HG03280 (cell line): Measurements from ENCODE around the gene THEMIS2.
A peak's percentile ranks its signal among the peaks of the same experiment; 100 is the strongest.
"Not testable (repeated sequence)": the region's sequence is repeated elsewhere in the genome, so short reads cannot be mapped to it uniquely, and the experiment has no call there.

Experiments
- ATAC-seq: cut with Tn5 transposase; IDR thresholded peaks from one replicate; pipeline ENCODE4 v1.9.1; 2021; ENCODE audit warnings: mild to moderate bottlenecking, moderate library complexity; ENCODE audit not compliant: unreplicated experiment

The THEMIS2 gene

GRCh38 chr1:27862671-27863537 is 9.4 kb upstream of the THEMIS2 start:
- no peak for ATAC-seq

DNA sequence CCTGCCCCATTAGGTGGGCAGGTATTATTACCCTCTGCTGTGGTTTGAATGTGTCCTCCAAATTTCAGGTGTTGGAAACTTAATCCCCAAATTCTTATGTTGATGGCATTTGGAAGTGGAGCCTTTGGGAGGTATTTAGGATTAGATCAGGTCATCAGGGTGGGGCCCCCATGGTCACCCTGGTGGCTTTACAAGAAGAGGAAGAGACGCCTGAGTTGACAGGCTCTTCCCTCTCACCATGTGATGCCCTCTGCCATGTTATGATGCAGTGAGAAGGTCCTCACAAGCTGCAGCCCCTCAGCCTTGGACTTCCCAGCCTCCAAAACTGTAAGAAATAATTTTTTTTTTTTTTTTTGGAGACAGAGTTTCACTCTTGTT is 8.8 kb upstream of the THEMIS2 start:
- ATAC-seq: no peak

DNA sequence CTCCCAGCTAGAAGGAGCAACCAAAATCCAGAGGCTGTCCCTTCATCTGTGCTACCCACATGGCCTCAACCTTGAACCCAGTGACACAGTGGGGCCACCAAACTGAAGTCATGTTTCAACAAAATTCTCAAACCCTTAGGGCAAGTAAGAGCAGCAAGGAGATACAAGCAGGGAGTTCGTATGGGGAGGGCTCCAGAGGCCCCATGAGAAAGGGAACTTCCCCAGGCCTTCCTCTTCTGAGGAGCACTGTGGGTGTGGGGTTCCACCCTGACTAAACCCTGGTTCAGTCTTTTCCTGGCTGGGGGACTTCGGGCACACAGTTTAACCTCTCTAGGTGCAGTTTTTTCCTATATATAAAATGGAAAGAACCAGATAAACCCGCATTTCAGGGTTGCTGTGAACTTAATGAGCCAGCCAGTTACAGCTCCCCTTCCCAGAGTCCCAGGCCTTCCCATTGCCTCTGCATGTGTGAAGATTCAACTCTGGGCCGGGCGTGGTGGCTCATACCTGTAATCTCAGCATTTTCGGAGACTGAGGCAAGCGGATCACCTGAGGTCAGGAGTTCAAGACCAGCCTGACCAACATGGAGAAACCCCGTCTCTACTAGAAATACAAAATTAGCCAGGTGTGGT is 8.0 kb upstream of the THEMIS2 start:
- no peak for ATAC-seq

GRCh38 chr1:27865821-27866220 is 6.5 kb upstream of the THEMIS2 start:
- ATAC-seq: no peak

GRCh38 chr1:27868556-27868931 is 3.8 kb upstream of the THEMIS2 start:
- ATAC-seq: no peak

- no peak for ATAC-seq
These were observed 3.2 kb upstream of the THEMIS2 start for GRCh38 chr1:27868932-27869718.

GRCh38 chr1:27869719-27870085 is 2.6 kb upstream of the THEMIS2 start:
- ATAC-seq: no peak

DNA sequence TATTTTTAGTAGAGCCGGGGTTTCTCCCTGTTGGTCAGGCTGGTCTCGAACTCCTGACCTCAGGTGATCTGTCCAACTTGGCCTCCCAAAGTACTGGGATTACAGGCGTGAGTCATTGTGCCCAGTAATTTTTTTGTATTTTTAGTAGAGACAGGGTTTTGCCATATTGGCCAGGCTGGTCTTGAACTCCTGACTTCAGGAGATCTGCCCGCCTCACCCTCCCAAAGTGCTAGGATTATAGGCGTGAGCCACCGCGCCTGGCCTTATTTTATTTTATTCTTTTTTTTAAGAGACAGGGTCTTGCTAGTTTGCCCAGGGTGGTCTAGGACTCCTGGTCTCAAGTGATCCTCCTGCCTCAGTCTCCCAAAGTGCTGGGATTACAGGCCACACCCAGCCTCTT is 1.3 kb upstream of the THEMIS2 start:
- not testable (repeated sequence) for ATAC-seq

DNA sequence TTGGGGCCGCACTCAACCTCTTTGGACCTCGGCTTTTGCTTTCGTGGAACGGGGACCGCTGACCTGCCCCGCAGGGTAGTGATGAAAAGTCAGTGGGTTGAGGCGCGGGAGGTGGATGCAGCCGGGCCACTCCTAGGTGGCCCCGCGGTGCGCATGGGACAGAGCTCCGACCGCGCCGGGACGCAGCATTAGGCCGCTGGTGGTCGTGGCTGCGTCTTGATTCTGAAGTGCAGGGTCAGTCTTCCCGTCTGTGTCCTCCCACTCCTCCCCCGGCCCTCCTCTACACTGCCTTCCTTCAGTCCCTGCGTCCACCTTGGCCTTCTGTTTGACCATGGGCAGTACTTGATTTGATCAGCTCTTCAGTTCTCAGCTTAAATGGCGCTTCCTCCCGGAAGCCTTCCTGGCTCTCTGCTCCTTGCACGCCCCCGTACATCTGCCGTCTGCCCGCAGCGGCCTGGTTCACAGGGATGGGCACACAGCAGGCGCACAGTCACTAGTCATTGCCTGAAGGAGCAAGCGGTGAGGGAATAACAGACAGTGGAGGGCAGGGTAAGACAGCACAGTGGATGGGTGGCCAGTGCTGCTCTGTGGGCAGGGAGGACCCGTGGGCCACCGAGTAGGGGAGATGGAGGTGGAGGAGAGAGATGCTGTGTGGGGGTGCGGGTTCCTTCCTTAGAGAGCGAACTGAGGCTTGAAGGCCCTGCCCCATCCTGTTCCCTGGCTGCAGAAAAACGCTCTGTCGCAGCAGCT is 633 bp downstream of the THEMIS2 start:
- ATAC-seq: no peak

DNA sequence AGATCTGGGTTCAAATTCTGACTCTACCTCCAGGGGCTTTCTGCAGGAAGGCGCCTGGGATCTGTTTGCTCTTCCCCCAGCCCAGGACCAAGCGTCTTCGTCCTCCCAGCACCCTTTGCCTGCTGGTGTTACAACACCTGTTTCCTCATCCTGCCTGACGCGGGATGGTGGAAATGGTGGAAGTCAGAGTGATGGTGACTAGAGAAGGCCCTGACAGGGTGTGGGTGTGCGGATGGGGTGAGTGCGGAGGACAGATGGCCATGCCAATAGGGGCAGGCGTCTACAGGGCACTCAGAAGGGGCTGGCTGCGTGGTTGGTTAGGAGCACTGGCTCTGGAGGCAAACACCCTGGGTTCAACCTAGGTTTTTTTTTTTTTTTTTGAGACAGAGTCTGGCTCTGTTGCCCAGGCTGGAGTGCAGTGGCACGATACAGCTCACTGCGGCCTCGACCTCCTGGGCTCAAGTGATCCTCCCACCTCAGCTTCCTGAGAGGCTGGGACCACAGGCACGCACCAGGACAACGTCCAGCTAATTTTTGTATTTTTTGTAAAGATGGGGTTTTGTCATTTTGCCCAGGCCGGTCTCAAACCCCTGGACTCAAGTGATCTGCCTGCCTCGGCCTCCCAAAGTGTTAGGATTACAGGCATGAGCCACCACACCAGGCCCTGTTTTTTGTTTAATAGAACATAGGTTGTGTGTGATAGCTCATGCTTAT is 1.5 kb downstream of the THEMIS2 start:
- ATAC-seq: no peak

DNA sequence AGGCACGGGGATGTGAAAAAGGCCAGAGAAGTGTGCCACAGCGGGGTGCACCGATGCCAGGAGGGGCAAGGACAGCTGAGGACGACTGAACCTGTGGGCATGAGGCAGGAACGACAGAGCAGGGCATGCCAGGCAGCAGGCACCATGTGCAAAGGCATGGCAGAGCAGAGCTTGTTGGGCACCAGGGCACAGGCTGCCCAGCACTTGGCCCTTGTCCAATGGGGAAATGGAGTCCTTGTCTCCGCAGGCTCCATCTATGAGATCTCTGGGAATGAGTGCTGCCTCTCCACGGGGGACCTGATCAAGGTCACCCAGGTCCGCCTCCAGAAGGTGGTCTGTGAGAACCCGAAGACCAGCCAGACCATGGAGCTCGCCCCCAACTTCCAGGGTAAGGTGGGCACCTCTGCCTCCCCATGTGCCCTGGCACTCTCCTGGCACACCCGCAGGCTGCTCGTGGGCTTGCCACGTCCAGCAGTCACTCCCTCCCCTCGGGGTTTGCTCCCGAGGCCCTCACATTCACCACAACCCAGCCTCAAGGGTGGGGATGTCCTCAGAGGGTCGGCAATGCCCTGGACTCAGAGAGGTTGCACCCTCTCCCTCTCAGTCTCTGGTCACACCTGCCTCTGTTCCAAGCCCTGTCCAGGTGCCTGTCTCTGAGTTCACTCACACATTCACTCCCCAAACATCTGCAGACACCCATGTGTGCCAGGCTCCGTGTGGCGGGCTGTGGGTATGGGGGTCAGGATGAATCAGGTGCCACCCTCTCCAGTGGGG is 4.2 kb downstream of the THEMIS2 start:
- ATAC-seq: no peak

DNA sequence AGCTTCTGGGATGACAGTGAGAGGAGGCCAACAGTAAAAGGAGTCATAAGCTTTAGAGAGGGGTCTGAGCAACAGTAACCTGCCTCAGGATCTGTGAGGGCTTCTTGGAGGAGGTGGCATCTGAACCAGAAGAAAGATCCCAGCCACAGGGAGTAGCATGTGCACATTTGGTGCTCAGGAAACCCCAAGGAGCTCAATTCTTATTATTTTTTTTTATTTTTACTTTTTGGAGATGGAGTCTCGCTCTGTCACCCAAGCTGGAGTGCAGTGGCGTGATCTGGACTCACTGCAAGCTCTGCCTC is 4.7 kb downstream of the THEMIS2 start:
- no peak for ATAC-seq

- no peak for ATAC-seq
These were observed 5.7 kb downstream of the THEMIS2 start for GRCh38 chr1:27878039-27878438.

- no peak for ATAC-seq
These were observed 6.5 kb downstream of the THEMIS2 start for GRCh38 chr1:27878787-27879335.

GRCh38 chr1:27879374-27880082 is 7.2 kb downstream of the THEMIS2 start:
- ATAC-seq: no peak

DNA sequence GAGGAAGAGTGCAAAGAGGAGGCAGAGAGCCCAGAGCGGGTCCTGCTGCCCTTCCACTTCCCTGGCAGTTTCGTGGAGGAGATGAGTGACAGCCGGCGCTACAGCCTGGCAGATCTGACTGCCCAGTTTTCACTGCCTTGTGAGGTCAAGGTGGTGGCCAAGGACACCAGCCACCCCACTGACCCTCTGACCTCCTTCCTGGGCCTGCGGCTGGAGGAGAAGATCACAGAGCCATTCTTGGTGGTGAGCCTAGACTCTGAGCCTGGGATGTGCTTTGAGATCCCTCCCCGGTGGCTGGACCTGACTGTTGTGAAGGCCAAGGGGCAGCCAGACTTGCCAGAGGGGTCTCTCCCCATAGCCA is 10.2 kb downstream of the THEMIS2 start:
- ATAC-seq: no peak

DNA sequence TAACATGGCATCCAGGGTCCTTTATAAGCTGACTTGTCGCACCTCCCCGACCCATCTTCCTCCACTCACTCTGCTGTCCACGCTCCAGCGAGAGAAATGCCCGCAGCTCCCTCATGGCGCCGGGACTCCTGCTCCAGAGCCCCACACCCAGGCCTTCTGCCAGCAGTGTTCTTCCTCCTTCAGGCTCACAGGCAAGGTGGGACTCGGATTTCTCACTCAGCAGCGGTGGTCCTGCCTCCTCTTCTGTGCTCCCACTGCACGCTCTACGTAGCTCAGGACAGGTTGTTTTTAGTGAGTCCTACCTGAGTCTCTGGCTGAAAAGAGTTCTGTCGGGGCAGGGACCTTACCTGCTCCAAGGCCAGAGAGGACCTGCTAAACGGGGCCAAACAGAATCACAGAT is 11.2 kb downstream of the THEMIS2 start:
- ATAC-seq: peak; percentile 2

GRCh38 chr1:27884006-27884954 is 11.9 kb downstream of the THEMIS2 start:
- peak; percentile 44 for ATAC-seq
